NCI-H748 treated with DMSO at 0.1 percent for 48 hours (cell line): ENCODE results near the gene LRRC28.
"Not testable (repeated sequence)": the region's sequence is repeated elsewhere in the genome, so short reads cannot be mapped to it uniquely, and the experiment has no call there.

Source experiments
- DNase-seq: peaks from one replicate; lab custom pipeline; 2025; lab: John Stamatoyannopoulos, UW

LRRC28 gene

DNA sequence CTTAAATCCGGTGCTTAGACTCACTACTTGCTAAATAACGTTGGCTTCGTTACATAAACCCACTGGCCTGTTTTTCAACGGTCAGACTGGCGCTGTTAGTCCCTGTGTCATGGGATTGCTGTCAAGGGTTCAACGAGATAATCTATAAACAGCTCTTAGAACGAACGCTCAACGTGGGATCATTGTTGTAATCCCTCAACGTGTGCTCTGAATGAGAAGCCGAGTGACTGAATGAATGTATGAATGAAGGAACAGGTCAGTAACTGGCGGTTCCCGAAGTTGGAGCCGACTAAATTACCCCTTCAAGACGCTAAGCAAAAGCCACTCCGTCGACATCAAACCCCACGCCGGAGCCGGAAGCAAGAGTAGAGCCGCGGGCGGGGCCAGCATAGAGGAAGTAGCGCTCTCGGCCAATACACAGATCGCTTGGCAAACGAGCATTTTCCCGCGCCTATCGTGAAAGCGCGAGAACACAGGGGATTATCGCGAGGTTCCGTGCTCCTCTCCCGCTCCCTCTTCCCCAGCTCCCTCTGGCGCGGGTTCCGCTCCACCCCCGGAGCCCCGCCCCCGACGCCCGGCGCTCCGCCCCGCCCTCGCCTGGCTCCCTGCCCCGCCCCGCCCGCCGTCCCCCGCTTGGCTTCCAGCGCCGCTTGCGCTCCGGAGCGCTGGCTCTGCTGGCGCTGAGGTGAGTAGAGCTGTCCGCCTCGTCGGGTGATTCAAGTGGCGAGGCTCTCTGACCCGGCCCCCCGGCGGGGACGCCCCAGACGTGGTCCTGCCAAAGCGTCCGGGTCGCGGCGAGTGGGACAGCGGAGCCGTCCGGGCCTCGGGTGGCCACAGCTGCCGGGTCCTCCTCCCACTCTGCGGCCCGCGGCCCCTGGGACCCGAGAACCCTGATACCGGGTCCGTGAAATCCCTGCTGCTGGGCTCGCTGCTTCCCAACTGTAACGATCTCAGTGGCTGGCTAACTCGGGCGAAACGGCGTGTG is at the start of gene LRRC28:
Gene LRRC28, plus strand, starts transcription at position 625 of the 985 bp plus-strand sequence. CDS start 4,477 bp downstream, outside the sequence.
- DNase-seq: peak; percentile 89

DNA sequence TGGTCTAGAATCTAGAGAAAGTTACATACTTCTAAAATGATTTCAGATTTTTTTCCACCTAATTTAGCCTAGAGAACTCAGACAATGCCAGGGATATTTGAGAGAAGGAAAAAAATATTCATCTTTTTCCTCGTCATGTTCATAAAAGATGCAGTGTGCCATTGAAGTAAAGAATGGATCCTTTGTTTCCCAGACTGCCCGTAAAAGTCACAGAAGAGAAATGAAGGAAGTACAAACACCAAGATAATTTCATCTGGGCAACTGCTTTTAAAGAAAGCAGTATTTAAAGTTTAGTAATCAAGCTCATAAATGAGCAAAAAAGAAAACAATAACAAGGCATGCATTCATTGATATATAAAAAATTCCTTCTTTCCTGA is 49.1 kb upstream of the LRRC28 start:
- no peak for DNase-seq

DNA sequence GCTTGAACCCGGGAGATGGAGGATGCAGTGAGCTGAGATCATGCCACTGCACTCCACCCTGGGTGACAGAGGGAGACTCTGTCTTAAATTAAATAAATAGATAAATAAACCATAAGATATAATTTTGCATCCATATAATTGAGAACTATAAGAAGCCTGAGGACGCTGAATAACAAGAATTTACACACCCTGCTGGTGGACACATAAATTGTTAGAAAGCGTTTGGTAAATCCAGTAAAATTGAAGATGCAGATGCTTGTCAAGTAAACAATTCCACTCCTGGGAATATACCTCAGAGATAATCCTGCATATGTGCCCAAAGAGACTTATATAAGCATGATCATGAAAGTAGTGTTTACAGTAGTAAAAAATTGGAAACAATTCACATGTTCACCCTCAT is 43.6 kb upstream of the LRRC28 start:
- DNase-seq: no peak

DNA sequence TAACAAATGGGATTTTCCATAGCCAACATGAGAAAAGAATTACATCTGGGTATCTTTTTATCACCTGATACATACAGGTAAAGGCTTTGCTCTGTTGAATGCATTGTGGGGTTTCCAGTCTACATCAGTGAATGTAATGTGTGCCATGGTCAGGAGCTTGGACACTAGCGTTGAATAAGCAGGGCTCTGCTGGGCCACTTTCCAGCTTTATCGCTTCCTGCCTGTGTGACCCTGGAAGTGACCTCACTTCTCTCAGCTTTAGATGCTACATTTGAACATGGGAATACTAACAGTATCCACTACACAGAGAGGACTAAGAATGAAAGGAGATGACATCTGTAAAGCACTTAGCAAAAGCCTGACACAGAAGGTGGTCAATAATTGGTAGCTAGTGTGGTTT is 42.0 kb upstream of the LRRC28 start:
- no peak for DNase-seq

DNA sequence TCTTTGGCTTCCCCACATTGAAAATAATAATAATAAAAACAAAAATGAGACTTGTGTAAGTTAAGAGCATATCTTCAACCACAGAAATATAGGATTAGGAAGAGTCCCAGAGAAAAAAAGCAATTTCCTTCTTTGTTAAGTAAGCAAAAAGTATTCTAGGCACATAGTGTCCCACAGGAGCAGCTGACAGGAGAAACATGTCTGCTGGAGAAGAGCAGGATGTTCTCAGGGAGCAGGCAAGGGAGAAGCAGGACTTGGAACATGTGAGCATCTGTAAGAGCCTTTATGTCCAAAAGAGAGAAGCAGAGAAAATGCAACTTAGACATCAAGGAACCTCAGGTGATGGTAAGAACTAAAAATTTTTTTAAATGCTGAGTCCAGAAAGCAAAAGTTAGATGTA is 40.9 kb upstream of the LRRC28 start:
- DNase-seq: no peak

DNA sequence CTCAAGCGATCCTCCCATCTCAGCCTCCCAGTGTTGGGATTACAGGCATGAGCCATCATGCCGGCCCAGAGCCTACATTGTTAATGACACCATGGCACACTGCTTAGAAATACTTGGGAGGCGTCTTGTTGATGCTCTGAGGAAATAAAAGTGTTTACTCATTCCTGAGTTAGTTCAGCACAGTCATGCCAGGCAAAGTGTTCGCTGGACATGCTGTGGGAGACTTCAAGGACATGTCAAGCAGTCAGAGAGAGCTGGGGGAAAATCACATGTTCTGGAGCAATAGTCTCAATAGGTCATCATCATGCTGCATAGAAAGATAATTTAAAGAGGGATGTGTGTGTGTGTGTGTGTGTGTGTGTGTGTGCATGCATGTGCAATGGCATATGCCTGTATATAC is 39.4 kb upstream of the LRRC28 start:
- DNase-seq: no peak

DNA sequence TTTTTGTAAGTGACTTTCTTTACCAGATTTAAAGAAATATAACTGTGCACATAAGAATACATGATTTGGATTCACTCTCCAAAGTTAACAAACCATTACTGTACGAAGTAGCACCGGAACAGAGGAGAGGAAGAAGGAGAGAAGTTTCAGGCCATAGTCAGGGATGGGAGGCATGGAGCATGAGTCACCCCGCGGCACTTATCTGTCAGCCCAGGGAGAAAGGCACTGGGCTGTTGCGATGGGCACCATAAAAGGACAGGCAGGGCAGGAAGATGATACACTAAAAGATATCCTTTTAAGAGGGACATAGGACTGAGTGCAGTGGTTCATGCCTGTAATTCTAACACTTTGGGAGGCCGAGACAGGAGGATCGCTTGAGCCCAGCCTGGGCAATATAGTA is 38.9 kb upstream of the LRRC28 start:
- DNase-seq: no peak

DNA sequence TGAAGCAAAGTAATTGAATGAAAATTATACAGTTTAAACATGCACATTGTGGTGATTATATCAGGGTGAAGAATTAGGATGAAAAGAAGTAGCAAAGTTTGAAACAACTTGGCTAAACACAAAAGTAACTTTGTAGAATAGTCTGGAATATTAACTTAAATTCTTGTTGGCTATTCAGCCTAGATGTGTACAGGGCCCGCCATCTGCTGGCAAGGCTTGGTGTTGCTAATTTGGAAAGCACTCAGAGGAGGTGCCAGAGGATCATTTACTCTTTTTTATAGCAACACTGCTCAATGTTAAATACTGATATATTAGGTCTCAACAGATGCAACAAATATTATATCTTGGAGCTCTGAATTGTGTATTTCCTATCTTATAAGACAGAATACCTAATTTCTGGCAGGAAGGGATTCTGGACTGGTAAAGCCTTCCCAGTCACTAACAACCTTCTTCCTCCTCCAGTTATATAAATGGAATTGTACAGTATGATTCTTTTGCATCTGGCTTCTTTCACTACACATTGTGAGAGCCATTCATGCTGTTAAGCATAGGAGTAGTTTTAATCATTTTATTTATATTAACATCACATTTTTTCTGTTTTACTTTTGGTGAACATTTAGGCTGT is 38.0 kb upstream of the LRRC28 start:
- DNase-seq: peak; percentile 23

DNA sequence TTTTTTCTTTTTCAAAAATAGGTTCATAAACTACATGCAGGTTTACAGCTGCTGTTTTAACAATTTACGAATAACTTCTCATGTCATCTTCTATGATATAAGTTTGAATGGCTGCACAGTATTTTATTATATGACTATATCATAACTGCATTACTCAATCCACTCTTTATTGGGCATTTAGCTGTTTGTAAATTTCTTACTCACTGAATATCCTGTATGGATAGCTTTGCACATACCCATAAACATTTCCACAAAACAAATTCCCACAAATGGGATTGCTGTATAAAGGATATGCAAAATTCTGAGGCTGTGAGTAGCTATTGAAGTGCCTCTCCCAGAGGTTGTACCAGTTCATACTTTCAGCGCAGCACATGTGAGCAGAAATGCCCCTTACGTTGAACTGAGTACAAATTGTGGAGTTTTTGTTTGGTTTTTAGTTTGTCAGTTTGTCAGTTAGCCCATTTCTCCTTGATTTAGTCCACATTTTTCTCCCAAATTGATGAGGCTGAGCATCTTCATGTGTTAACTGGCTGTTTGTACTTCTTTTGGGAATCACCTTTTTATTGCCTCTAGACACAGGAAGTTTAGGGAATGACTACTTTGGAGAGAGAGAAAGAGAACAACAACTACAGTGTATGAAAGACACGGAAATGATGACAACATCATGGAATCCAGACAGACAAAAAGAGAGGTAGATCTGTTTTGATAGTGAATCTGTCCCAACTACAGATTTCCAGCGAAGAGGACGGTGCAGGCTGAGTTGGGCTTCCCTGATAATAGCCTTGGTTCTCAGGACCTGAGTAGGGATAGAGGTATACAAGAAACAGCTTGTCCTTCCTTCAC is 26.7 kb upstream of the LRRC28 start:
- no peak for DNase-seq

DNA sequence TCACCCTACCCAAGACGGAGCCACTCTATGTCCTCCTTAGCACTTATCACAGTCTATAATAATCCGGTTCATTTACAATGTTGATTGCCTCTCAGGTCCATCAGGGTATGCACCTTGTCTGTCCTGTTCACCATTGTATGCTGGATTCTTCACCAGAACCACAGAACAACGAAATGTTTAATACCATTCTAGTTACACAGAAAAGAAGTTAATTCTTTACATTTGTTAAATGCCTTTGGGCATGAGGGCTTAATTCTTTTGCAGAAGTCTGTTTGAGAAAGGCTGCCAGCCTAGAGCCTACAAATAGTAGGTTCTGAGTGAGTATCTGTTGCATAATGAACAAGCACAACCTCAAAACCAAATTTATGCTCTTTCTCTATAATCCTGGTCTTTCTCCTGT is 24.5 kb upstream of the LRRC28 start:
- DNase-seq: no peak

DNA sequence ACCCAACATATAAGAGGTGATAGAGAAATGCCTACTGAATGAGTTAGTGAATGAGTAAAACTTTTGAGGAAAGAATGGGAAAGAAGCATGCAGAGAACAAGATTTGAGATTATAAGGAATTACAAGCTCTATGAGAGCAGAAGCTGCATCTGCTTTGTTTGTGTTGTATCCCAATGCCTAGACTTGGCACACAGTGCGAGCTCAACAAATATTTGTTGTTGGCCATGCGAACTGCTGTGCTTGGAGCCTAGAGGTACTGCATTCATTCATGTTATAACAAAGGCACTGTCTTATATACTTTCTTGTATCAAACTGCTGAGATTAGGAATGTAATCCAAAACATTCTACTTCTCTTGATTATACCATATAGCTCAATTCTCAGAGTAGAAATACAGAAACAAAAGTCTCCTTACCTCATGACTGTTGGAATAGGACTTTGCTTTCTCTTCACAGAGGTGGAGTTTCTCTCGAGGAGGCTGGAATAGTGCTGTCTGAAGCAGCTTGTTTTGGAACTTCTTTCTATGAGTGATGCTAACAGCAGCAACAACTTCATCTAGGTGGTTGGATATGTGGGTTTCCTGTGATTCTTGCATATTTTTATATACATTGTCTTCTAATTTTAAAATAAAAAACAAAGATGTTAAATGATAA is 23.0 kb upstream of the LRRC28 start:
- DNase-seq: no peak

DNA sequence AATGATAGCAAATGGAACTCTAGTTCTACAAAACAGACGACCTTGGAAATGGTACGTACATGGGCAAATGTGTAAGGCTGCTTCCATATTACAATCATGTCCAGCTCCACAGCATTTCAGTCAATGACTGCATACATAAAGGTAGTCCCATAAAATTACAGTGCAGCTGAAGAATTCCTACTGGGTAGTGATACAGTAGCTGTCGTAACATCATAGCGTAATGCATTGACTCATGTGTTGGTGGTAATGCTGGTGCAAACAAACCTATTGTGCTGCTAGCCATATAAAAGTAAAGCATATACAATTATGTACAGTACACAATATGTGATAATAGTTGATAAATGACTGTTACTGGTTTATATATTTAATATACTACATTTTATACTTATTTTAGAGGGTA is 20.4 kb upstream of the LRRC28 start:
- DNase-seq: no peak

DNA sequence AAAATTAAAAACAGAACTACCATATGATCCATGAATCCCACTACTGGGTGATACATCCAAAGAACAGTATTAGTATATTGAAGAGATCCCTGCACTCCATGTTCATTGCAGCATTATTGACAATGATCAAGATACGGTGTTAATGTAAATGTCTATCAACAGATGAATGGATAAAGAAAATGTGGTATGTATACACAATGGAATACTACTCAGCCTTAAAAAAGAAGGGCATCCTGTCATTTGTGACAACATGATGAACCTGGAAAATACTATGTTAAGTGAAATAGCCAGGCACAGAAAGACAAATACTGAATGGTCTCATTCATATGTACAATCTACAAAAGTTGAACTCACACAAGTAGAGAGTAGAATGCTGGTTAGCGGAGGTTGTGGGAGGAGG is 18.5 kb upstream of the LRRC28 start:
- DNase-seq: no peak

DNA sequence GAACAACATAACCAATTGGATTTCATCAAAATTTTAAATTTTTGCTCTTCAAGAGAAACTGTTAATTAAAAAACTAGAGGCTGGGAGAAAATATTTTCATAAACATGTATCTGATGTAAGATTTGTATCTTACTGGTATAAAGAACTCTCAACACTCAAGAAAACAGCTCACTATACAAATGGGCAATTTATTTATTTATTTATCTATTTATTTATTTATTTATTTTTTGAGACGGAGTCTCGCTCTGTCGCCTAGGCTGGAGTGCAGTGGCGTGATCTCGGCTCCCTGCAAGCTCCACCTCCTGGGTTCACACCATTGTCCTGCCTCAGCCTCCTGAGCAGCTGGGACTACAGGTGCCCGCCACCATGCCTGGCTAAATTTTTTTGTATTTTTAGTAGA is 17.1 kb upstream of the LRRC28 start:
- DNase-seq: not testable (repeated sequence)

DNA sequence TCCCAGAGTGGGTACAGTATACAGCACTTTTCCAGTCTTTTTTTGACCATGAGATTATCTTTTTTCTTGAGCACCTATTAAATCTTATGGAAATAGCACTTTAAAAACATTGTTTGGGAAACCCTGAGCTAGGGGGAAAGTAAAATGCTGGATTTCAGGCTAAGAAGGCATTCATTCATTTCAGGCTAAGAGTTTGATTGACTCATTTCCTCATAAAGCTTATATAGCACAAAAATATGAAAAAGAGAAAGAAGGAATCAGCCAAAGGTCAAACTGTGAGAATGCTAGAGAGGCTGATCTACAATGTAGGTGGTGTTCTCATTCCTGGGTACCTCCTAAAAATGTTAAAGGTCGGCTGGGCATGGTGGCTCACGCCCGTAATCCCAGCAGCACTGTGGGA is 12.4 kb upstream of the LRRC28 start:
- no peak for DNase-seq

DNA sequence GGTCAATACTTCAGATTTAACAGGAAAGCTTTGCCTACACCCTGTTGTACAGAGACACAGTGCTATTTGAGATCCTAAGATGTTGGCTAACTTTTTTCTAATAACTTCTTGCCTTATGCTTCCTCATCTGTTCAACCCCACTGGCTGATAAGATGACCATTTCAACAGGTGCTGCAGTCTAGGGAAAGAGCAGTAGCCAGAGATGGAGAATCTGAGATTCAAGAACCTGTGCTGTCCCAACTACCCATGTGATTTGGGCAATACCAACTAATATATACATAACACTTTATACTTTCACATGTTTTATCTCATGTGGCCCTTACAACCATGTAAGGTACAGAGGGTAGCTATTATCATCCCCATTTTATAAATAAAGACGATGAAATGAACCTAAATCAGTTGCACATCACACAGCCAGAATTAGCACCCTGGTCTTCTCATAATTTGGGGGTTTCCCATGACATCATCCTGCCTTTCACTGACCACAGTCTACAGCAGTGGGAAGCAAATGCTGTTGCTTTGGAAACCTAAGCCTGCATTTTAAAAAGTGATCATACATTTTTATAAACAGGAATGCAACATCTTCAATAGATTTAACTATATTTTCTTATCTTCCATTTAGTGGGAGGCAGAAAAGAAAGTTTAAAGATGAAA is 11.6 kb upstream of the LRRC28 start:
- no peak for DNase-seq

DNA sequence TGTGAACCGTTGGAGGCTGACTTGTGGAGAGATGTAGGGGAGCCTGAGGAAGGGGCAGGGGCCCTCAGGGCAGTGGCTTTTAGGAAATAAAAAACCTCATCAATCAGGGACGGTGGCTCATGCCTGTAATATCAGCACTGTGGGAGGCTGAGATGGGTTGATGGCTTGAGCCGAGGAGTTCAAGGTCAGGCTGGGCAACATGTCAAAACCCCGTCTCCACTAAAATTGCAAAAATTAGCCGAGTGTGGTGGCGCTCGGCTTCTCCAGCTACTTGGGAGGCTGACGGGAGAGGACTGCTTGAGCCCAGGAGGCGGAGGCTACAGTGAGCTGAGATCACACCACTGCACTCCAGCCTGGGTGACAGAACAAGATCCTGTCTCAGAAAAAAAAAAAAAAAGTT is 9.5 kb upstream of the LRRC28 start:
- DNase-seq: no peak

DNA sequence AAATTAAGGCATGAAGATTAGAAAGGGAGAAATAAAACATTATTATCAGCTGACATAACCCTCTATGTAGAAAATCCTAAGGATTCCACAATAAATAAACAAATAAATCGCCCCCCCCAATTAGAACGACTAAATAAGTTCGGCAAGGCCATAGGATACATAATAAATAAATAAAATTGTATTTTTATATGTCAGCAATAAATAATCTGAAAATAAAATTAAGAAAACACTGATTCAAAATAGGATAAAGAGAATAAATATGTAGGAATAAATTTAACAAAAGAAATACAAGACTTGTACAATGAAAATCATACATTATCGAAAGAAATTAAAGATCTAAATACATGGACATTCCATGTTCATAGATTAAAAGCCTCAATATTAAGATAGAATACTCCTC is 7.0 kb upstream of the LRRC28 start:
- DNase-seq: no peak

DNA sequence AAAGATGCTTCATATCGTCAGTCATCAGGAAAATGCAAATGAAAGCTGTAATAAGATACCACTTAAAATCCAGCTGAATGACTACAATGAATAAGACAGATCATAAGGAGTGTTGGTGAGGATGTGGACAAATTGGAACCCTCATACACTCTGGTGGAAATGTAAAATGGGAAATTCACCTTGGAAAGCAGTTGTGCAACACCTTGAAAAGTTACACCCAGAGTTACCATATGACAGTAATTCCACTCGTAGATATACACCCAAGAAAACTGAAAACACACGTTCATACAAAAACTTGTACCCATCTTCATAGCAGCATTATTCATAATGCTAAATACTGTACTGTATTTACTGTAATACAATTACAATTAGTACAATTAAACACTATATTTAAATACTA is 4.2 kb upstream of the LRRC28 start:
- no peak for DNase-seq

DNA sequence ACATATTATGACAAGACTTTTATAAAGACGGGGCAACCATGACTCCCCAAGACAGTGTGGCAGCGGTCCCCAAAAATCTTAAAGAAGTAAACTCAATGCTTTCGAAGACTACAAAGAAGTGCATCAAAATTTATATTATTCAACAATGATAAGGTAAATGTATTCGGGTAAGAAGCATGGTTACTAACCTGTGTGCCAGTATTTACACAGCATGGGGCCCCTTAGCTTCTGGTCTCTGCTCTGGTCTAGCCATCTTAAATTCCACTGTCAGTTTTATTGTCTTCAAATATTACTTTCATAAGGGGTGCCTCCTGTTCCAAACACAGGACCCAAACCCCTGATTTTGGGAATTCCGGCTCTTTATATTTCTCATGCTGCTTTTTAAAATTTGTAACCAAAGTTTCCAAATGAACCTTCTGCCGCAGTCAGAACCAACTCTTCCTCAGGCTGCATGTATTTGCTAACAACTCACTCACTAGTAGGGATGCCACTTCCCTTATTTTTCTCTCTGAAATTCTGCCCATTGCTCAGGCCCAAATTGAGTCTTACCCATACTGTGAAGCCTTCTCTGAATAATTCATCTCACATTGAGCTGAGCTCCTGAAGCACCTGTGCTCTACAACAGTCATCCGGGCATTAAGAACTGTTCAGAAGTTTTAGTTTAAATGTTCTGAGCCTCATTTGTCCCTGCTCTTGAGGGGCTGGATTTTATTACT is 3.1 kb upstream of the LRRC28 start:
- DNase-seq: no peak

DNA sequence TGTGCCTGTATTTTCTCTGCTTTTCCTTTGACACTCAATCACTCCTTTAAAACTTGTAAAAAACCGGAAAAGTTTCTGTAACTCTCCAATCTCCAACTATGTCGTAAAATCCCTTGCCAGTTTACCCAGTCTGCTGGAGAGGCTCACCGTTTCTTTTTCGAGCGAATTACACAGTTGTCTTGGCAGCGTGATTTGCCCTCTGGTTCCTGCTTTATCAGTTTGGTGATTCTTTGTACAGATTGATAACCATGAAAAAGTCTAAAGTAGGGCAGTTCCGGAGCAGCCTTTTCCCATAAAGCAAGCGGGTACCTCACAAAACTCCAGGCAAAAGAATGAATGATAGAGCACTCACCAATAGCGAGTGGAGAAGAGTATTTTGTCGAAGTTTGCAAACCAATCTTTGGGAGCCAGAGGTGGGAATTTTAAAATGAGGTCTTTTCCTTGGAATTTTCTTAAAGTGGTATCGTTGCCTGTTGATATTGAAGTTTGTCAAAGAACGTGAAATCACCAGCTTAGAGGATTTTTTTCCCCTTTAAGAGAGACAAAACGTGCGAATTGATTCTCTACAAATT is 1.9 kb upstream of the LRRC28 start, which contains the start of gene TTC23:
Gene TTC23, minus strand, starts transcription at position 312 of the 572 bp plus-strand sequence. CDS start 20,869 bp downstream, outside the sequence.
- DNase-seq: no peak
